Hypothalamus (tissue), 51 donors: ENCODE data around the gene MIA2.

ENCODE experiments used
- DNase-seq, 51 donors: peaks; one replicate each; lab custom pipeline; 2025; lab: John Stamatoyannopoulos, UW

MIA2 gene

DNA sequence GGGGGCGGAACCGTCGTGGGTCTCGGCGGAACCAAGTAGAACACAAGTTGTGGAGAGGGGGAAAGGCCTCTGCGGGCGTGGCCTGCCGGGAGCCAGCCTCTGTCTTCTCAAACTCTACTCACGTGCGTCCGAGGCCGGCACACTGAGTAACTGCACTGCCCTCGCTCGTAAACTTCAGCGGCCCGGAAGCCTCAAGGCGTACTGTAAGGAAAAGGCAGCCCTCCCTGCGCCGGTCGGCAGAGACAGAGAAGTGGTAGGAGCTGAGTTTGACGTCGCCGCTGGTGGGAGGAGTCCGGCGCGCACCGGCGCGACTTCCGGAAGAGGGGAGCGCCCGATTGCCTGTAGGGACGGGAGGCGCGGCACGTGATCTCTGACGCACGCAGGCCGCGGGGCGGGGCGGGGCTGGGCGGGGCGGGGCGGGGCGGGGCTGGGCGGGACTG, 198.5 kb downstream of the MIA2 start, which contains the start of gene FBXO33:
FBXO33 (minus strand) TSS at position 255 of the 440 bp plus-strand sequence. CDS start 271 bp downstream, outside the sequence.
- peak; percentile 82 to 99 (median 95) for DNase-seq

DNA sequence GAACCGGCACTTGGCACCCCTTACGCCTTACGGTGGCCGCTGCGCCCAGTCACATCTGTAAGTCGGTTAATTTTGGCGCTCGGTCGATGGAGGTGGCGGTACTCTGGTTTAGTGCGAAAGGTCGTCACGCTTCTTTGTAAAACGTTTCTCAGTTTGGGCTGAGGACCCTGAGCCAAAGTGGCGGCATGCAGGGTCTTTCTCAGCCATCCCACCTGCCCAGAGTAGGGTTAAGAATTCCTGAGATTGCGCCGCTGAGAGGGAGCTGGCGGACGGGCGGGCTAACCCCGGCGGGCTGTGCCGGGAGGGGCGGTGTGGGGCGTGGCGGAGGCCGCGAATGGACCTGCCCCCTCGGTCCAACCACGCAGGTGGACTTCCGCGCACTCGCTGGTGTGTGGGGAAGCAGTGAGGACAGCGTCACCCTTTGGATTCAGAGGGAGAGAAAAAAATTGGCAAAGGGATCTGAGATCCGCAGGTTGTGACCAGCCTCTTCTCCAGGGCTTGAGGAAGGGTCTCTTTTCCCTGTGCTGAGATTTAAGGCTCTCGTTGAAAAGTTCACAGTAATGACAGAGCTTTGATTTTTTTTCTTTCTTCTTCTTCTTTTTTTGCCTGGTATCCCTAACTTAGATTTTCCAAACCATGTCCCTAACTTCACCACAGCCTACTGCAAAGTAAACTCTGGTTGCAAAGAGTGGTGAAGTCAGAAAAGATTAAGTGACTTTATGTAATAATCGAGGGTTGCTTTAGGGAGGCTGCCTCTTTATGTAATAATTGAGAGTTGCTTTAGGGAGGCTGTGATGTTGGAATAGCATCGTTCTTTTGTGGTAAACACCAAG, 199.1 kb downstream of the MIA2 start:
- peak in 44 of 51 donors; percentile 58 to 98 (median 87) for DNase-seq

DNA sequence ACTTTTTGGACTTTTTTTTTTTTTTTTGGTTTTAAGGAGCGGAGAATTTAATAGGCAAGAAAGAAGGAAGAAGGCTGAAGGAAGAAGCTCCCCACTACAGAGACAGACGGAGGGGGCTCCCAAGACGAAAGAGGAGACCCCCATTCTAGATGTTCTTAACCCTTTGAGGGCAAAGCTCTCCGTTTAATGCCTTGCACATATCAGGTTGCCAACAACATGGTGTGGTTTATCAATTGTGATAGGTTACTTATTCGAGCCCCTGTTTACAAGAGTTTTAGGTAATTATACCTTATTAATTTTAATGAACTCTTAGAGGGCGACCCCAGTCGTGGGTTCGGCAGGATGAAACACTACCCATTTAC, 199.7 kb downstream of the MIA2 start:
- DNase-seq = peak in 1 of 51 donors; percentile 3

GRCh38 chr14:39434401-39434800, 200.7 kb downstream of the MIA2 start:
- peak in 1 of 51 donors; percentile 17 for DNase-seq

DNA sequence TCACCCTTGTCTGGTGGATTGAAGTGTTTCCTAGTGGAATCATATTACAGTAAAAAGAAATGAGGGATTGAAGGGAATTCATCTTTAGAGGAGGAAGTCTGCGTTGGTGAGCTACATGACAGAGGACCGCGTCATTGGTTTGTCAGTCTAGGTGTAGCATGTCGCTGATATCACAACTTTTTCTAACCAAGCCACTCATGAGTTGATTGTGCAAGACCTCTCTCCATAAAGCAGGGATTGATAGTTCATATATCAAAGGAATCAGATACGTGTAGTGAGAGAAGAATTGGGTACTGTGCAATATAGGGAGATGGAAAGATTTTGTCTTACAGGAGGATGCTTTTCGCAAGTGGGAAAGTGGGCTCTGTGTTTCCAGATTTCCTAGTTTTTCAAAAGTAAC, 201.5 kb downstream of the MIA2 start:
- DNase-seq = no peak
